Right lobe of liver (tissue), 4 donors: ENCODE measurements around the gene TLX1.

Experiments
- CTCF ChIP-seq, 4 donors: fragments of 200-600 bp in 3 of 4; fragments of 450-650 bp in 1 of 4; IDR thresholded peaks; one replicate each; pipeline versions ENCODE4 v1.5.1 to v1.8.0; 2016 to 2022; ENCODE audit warnings: antibody characterized with exemption in 4 of 4, mild to moderate bottlenecking in 2 of 4
- POLR2A ChIP-seq: fragments of 450-650 bp; IDR thresholded peaks from one replicate; pipeline ENCODE4 v1.6.1; 2017; ENCODE audit warnings: antibody characterized with exemption, mild to moderate bottlenecking
- donor health status: DM: no; HTN: no; CAD: no.
- donor health status: DM: no; HTN: no; CAD: no.
- donor health status: DM: no; HTN: yes; CAD: no.

GRCh38 chr10:101157756-101158458 lies 26.8 kb downstream of the TLX1 start:
- TF ChIP-seq CTCF (IDR thresholded peaks at IDR 0.05) (no peak), POLR2A (no peak)
